Fibroblast of lung (primary cell): Measurements from ENCODE around the gene PLXNA2. TPM values are rescaled to one million over a fixed set of nuclear protein-coding genes. Genes with fewer than 3 reads are reported as not detected.

Source experiments
- DNase-seq, 2 donors: peaks; one replicate each; pipeline versions ENCODE4 v3.0.0 to v3.0.0-alpha.2; 2010; ENCODE audit warnings: low read depth in 2 of 2
- H2AFZ ChIP-seq: 2 replicates; pipeline ENCODE4 v1.5.1; 2012; ENCODE audit warnings: low read length, control low read depth, inconsistent platforms
- H3K27ac ChIP-seq: 2 replicates; pipeline ENCODE4 v1.5.1; 2011; ENCODE audit warnings: low read length, control low read depth; ENCODE audit not compliant: insufficient read depth
- H3K27me3 ChIP-seq: 2 replicates; pipeline ENCODE4 v1.5.1; 2011; ENCODE audit warnings: mild to moderate bottlenecking, low read length; ENCODE audit not compliant: control insufficient read depth, insufficient read depth
- H3K36me3 ChIP-seq: 2 replicates; pipeline ENCODE4 v1.5.1; 2011; ENCODE audit warnings: low read length; ENCODE audit not compliant: control insufficient read depth, insufficient read depth
- H3K4me1 ChIP-seq: 2 replicates; pipeline ENCODE4 v1.5.1; 2011; ENCODE audit warnings: low read length; ENCODE audit not compliant: control insufficient read depth, insufficient read depth; ENCODE audit errors: extremely low read depth
- H3K4me2 ChIP-seq: 2 replicates; pipeline ENCODE4 v1.5.1; 2011; ENCODE audit warnings: low read length, control low read depth; ENCODE audit not compliant: insufficient read depth; ENCODE audit errors: extremely low read depth
- H3K4me3 ChIP-seq, 4 experiments: fragments of 200-600 bp in 1 of 4; sonication (generic) in 1 of 4; replicated peaks in 1 of 4; 2 replicates each; pipeline ENCODE4 v1.5.1; 2011 to 2016; ENCODE audit warnings: low read length in 4 of 4, low read depth in 3 of 4, mild to moderate bottlenecking in 3 of 4, control low read depth in 2 of 4, inconsistent platforms in 1 of 4, mixed read lengths in 1 of 4; ENCODE audit not compliant: insufficient read depth in 1 of 4; ENCODE audit errors: control extremely low read depth in 1 of 4
- H3K79me2 ChIP-seq: 2 replicates; pipeline ENCODE4 v1.5.1; 2012; ENCODE audit warnings: mild to moderate bottlenecking, low read length, inconsistent platforms; ENCODE audit not compliant: control insufficient read depth, insufficient read depth
- H3K9ac ChIP-seq: 2 replicates; pipeline ENCODE4 v1.5.1; 2011; ENCODE audit warnings: mild to moderate bottlenecking, low read length, control low read depth; ENCODE audit not compliant: insufficient read depth
- H3K9me3 ChIP-seq: 2 replicates; pipeline ENCODE4 v1.5.1; 2012; ENCODE audit warnings: low read depth, low read length; ENCODE audit not compliant: control insufficient read depth, insufficient read depth
- H4K20me1 ChIP-seq: 2 replicates; pipeline ENCODE4 v1.5.1; 2011; ENCODE audit warnings: low read length; ENCODE audit not compliant: control insufficient read depth, insufficient read depth; ENCODE audit errors: extremely low read depth
- CTCF ChIP-seq, 2 donors: IDR thresholded peaks in 1 of 2; conservative IDR thresholded peaks in 1 of 2; 1 replicate in 1 of 2; 2 replicates in 1 of 2; pipeline ENCODE4 v1.5.1; 2011 to 2012; ENCODE audit warnings: low read length in 2 of 2, control low read depth in 1 of 2, inconsistent platforms in 1 of 2, low read depth in 1 of 2, mild to moderate bottlenecking in 1 of 2
- EZH2 ChIP-seq: IDR thresholded peaks from 2 replicates; pipeline ENCODE4 v1.5.1; 2012; ENCODE audit warnings: low read length, control low read depth, mild to moderate bottlenecking; ENCODE audit errors: missing control alignments
- polyA plus RNA-seq, 2 donors: library from polyadenylated mRNA; depleted of rRNA in 1 of 2; stranded (reverse) in 1 of 2; unstranded in 1 of 2; fragments of >200 nt; gene quantifications; 2 replicates each; pipeline ENCODE4 v1.2.1, GENCODE V29; 2011 to 2012; ENCODE audit warnings: missing spikeins in 1 of 2
- total RNA-seq: library from RNA; depleted of rRNA; stranded (reverse); fragments of >200 nt; gene quantifications from 2 replicates; pipeline ENCODE4 v1.2.1, GENCODE V29; 2014

Gene PLXNA2
- total and polyA plus RNA-seq, 2 donors (not counting 1 experiment from before 2014, with no cell fraction given) = 0.43 to 2.0 TPM

GRCh38 chr1:208118306-208118705, 125.9 kb downstream of the PLXNA2 start:
- Histone ChIP-seq H3K27ac (no peak overlapping the region), H4K20me1 (no peaks in the 10 kb centered on the region), H3K9me3 (no peaks in the 10 kb centered on the region), H3K27me3 (no peaks in the 10 kb centered on the region), H3K4me3 (no peak overlapping the region), H3K9ac (no peak overlapping the region), H3K36me3 (no peaks in the 10 kb centered on the region), H3K4me1 (no peaks in the 10 kb centered on the region), H2AFZ (no peak overlapping the region), H3K79me2 (no peaks in the 10 kb centered on the region), H3K4me2 (no peak overlapping the region)
- TF ChIP-seq EZH2 (no peak), CTCF (conservative IDR thresholded peaks at IDR 0.05 in 1 of 2, IDR thresholded peaks at IDR 0.05 in 1 of 2; ENCODE audit: low read depth in 1 of 2, low read length in 2 of 2) (no peak)
- DNase-seq = no peak

DNA sequence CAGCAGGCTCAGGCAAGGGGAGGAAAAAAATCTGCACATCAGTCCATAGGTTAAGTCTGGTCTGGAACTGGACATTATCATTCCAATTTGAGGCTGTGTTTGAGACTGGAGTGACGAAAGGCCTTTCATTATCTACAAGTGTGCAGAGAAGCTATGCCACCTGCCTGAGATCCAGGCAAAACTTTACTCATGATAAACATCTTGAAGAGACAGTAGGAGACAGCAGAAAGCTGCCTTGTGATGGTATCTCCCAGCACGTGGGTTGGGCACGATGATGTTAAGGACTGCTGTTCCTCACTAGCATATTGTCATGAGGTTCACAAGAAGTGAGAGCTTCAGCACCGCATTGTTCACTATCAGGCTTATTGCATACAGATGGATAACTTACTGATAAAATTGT, 126.4 kb downstream of the PLXNA2 start:
- no peaks in the 10 kb centered on the region for H3K27me3 ChIP-seq
- no peak for TF ChIP-seq EZH2
- TF ChIP-seq CTCF (conservative IDR thresholded peaks at IDR 0.05 in 1 of 2, IDR thresholded peaks at IDR 0.05 in 1 of 2; ENCODE audit: low read depth in 1 of 2, low read length in 2 of 2) = no peak
- H3K9ac ChIP-seq = no peak overlapping the region
- H3K4me2 ChIP-seq = no peak overlapping the region
- no peak overlapping the region for H3K4me3 ChIP-seq
- H3K4me1 ChIP-seq = no peaks in the 10 kb centered on the region
- H3K36me3 ChIP-seq = no peaks in the 10 kb centered on the region
- H3K79me2 ChIP-seq = no peaks in the 10 kb centered on the region
- no peak for DNase-seq
- H3K27ac ChIP-seq = no peak overlapping the region
- H2AFZ ChIP-seq = no peak overlapping the region
- H3K9me3 ChIP-seq = no peaks in the 10 kb centered on the region
- no peaks in the 10 kb centered on the region for H4K20me1 ChIP-seq

- no peak overlapping the region for H3K9ac ChIP-seq
- no peaks in the 10 kb centered on the region for H3K9me3 ChIP-seq
- H3K4me3 ChIP-seq = no peak overlapping the region
- H3K27me3 ChIP-seq = no peaks in the 10 kb centered on the region
- no peak overlapping the region for H2AFZ ChIP-seq
- H4K20me1 ChIP-seq = no peaks in the 10 kb centered on the region
- no peak overlapping the region for H3K27ac ChIP-seq
- DNase-seq = no peak
- TF ChIP-seq EZH2 (no peak), CTCF (conservative IDR thresholded peaks at IDR 0.05 in 1 of 2, IDR thresholded peaks at IDR 0.05 in 1 of 2; ENCODE audit: low read depth in 1 of 2, low read length in 2 of 2) (no peak)
- H3K36me3 ChIP-seq = no peaks in the 10 kb centered on the region
- H3K79me2 ChIP-seq = no peaks in the 10 kb centered on the region
- no peak overlapping the region for H3K4me2 ChIP-seq
- H3K4me1 ChIP-seq = no peaks in the 10 kb centered on the region
Observed at GRCh38 chr1:208117409-208117808, 126.8 kb downstream of the PLXNA2 start.
